Ammon's horn (tissue), 1 donor: ENCODE results near the gene TNFSF11.
"Not testable (repeated sequence)": the region's sequence is repeated elsewhere in the genome, so short reads cannot be mapped to it uniquely, and the experiment has no call there.

ENCODE experiments used
- DNase-seq: peaks from one replicate; pipeline ENCODE4 v3.0.0-alpha.2; 2016; ENCODE audit warnings: low spot score

TNFSF11 gene, protein sequence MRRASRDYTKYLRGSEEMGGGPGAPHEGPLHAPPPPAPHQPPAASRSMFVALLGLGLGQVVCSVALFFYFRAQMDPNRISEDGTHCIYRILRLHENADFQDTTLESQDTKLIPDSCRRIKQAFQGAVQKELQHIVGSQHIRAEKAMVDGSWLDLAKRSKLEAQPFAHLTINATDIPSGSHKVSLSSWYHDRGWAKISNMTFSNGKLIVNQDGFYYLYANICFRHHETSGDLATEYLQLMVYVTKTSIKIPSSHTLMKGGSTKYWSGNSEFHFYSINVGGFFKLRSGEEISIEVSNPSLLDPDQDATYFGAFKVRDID

GRCh38 chr13:42574011-42574410 lies at the start of gene TNFSF11:
TNFSF11 (plus strand) TSS chr13:42574152; CDS start chr13:42574304, 152 bp downstream.
- DNase-seq = no peak

DNA sequence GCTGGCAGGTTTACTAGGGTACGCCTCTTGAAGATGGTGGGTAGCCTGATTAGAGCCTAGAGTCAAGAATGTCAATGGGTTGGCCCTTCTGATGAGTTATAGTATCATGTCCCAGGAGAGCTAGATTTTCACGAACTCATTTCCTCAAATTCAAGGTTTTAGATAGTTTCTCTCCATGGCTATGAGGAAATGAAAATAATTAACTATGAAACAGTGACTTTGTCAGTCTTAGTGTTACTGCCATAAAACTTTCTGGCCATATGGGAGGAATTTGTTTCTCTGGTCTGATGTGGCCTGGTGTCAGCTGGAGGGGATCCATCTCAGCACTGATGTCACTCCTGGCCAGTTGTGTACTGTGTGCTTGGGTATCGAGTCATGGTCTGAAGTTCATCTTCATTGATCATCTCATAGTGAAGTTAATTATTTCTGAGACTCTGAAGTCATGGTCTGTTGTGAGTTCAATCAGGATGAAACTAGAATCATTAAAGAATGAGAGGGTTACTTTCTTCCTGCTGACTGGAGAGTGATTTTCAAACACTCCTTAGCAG lies 49.4 kb upstream of the TNFSF11 start:
- DNase-seq = no peak

DNA sequence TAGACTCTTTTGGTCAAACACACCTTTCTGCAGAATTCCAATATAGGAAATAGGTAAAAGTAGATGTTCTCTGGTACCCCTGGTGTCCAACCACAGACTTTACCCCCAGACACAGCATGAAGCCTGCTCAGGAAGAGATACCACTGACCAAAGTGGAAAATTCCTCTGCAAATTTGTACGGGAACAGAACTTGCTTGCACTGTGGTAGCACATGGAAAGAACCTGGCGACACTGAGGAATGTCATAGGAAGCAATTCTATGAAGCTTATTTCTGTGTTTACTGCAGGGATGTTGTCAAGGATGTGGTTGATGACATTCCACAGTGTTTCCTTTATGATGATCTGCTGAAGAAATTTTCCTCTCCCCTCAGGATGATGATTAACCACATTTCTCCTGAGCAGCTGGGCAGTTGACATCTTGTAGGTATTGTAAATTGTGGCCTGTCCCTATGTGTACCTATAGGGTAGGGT lies 48.9 kb upstream of the TNFSF11 start:
- no peak for DNase-seq

DNA sequence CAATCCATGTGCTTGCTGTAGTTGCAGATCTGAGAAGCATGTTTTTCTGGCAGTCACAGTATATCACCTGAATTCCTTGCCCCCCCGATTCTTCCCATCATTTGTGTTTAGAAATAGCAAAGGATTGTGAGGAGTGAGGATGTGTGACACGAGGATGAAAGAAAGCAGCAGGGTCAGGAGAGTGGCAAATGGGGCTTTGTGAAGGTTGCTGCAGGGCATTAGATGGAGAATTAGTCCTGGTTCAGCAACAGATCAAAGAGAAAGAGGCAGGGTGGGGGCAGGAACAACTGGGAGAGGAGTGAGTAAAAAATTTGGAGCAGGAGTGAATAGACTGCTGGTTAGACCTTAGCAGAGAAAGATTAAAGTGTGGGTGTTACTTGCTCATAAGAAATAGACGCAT lies 47.7 kb upstream of the TNFSF11 start:
- DNase-seq = no peak

- DNase-seq = no peak
Measured at GRCh38 chr13:42526804-42527203, 47.1 kb upstream of the TNFSF11 start.

DNA sequence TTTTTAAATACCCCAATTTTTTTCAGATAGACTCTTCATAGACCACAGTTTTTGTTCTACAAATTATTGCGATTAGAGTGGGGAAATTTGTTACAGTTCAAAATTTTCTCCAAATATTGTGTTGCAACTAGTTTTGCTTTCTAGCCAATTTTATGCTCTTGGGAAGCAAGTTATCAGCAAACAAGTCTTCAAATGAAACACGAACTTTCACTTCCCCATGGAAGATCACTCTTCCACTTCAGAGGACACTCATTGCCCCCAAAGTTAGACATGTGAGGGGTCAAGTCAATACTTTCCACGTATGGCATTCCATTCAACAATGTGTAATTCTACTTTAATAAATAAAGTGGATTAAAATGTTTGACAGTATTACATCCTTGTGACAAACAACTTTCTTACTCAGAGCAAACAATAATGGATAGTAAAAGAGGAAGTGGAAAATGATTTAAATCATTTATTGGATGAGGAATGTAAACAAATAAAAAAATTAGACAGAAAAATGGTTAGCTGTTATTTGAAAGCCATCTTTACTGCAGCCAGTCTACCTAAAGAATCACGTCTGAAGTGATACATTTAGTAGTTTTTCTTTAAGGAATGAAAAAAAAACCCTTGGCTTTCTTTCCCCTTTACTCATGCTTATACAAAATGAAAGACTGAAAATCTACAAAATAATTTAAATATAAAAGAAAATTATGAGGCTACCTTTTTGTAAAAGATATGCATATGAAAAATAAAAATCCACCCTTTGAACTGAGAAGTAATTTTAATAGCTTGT lies 41.2 kb upstream of the TNFSF11 start:
- DNase-seq = peak; percentile 11

- DNase-seq = no peak
Measured at GRCh38 chr13:42533336-42533591, 40.7 kb upstream of the TNFSF11 start.

DNA sequence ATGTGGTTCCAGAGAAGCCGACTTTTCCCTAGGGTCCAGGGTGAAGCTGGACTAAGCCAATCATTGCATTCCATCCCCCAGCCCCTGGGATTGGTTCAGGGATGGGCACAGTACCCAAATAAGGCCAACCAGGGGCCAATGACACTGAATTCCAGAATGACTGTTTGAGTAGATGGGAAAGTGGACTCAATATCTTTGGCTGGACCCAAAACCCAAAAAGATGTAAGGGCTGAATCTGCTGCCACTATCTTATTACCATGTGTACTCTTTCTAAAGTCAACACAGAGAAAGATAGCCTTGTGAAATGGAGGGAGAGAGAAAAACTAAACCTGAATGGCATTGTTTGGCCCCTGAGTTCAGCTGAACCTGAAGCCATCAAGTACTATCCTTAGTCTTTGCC lies 39.2 kb upstream of the TNFSF11 start:
- DNase-seq = no peak

DNA sequence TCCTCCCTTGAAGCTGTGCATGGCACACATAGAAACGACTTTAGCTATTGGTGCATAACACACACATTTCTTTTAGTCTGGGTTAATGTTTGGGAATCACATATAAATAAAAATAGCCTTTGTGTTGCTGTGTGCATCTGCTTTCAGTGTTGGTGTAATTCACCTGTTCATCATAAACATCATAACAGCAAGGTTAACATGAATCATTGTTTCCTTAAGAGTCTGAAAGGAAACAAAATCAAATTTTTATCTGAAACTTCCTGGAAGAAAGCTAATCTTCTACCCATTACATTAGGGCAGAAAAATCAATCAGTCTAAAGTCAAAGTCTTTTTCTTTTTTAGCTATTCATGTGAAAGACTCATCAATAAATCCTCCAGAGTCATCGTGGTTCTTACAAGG lies 35.0 kb upstream of the TNFSF11 start:
- no peak for DNase-seq

GRCh38 chr13:42539670-42540069 lies 34.3 kb upstream of the TNFSF11 start:
- DNase-seq = no peak

GRCh38 chr13:42543215-42543797 lies 30.6 kb upstream of the TNFSF11 start:
- DNase-seq = no peak

DNA sequence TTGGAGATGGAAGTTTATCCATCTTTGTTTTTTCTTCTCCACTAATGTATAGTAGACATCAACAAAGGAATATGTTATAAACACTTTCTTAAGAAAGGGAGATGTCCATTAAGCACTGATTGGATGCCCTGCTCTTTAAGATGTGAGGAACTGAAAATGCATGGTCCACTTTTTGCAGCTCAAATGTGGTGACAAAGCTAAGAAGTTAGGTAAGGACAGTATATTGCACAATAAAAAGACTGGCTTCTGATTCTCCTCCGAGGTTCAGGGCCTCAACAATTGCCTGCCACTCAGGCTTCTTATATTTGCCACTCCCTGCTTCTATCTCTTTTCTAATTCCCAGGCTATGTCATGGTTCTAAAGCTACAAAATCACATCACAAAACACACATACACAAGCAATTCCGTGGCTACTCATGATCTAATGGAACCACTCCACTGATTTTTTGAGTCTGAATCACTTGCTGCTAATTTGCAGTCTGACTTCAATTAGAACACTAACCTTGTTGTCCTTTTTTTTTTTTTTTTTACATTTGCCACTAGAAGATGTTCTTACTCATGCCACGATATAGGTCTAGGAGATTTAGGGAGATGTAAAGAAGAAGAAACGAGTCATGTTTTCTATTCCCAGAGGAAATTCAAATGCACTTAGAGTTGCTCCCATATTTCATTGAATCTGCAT lies 29.6 kb upstream of the TNFSF11 start:
- peak; percentile 50 for DNase-seq

GRCh38 chr13:42545842-42546241 lies 28.1 kb upstream of the TNFSF11 start:
- DNase-seq = no peak

GRCh38 chr13:42547612-42548011 lies 26.3 kb upstream of the TNFSF11 start:
- no peak for DNase-seq

GRCh38 chr13:42548731-42549551 lies 25.0 kb upstream of the TNFSF11 start:
- peak; percentile 28 for DNase-seq

DNA sequence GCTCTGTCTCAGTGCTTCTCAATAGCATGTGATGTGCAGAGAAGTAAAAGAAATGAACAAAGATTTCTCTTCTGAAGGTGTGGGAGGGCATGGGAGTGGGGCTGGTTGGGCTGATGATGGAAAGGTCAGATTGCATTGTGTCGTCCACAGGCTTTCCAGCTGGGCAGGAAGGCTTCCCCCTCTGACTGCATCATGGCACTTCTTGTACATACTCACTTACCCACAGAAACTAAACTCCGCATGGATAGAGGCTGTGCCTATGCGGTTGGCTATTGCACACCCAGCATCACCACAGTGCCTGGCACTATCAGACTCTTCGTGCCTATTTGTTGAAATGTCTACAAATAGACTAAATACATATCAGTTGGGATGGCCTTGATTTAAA lies 24.4 kb upstream of the TNFSF11 start:
- no peak for DNase-seq

DNA sequence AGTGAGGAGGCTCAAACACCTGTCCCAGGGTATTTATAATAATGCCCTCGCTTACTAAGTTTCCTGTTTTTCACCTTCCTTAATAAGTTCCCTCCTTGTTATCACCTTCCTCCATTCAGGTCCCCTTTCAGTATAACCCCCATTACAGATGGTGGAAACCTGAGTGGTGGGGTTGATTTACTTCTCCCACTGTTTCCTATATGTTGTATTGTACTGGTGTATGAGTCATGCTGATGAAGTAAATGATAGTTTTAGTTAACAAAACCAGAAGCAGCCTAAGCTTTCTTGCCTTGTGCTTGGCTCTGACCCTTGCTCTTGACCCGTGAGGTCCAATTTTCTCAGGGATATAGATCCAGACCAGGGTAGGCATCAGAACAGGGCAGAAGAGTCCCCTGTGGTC lies 22.3 kb upstream of the TNFSF11 start:
- no peak for DNase-seq

- no peak for DNase-seq
Measured at GRCh38 chr13:42553098-42554046, 20.6 kb upstream of the TNFSF11 start.

GRCh38 chr13:42559057-42559456 lies 14.9 kb upstream of the TNFSF11 start:
- DNase-seq = no peak

GRCh38 chr13:42559573-42560218 lies 14.3 kb upstream of the TNFSF11 start:
- DNase-seq = not testable (repeated sequence)
